Activated CD8-positive, alpha-beta memory T cell treated with anti-CD3 and anti-CD28 coated beads for 4 hours (primary cell): ENCODE data around the gene CD58.
"Not testable (repeated sequence)": the region's sequence is repeated elsewhere in the genome, so short reads cannot be mapped to it uniquely, and the experiment has no call there.

Experiments
- DNase-seq, 2 donors: peaks; one replicate each; pipeline ENCODE4 v3.0.0-alpha.2; 2020; ENCODE audit warnings: low read depth in 2 of 2

The CD58 gene

DNA sequence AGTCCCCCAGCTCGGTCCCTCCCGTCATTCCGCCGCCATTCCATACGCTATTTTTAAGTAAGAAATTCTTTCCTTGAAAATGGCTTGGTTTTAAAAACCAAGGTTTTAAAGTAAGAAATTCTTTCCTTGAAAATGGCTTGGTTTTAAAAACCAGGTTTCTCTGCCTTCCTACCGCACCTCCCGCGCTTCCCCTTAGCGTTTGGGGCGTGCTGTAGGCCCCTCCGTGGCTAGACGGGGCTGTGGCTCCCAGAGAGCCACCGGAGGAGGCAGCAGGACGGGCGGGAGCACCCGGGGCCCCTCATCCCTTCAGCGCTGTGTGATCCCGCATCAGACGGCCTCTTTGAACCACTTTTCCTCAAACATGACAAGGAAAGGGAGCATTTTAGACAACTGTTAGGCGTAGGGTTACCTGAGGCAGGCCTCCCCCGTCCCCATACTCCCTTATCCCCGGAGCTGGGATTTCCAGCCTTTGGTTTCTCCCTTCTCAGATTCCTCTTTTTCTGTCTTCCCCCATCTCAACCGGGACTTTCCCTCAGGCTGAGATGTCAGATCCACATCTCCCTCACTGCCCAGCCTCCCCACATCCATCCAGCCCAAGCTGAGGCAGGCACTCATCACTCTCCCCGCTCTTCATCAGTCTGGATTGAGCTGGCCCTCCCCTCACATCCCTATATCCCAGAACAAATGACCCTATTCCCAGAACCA is 541 bp upstream of the CD58 start:
- no peak for DNase-seq

DNA sequence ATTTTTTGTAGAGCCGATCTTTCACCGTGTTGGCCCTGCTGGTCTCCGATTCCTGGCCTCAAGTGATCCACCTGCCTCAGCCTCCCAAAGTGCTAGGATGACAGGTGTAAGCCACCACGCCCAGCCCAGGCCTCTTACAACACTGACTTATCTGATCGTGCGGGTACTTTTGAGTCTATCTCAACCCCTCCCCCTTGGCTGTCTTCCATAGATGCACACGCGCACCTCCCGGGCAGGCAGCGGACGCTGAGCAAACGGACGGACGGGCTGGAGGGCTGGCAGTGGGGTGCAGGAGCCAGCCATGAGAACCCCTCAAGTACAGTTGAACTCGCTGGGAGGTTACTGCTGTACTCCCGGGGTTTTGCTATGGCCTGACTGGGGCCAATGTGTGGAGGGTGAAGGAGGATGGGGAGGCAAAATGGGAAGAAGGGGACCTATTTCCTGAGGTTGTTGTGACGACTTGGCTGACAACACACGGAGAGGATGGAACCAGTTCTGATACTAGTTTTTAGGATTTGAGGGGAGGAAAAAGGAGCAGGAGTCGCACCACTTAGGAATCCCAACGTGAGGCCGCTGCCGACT is 959 bp downstream of the CD58 start:
- DNase-seq, result peak in 1 of 2 donors; percentile 26

GRCh38 chr1:116569381-116569670 is 1.5 kb downstream of the CD58 start:
- no peak for DNase-seq

DNA sequence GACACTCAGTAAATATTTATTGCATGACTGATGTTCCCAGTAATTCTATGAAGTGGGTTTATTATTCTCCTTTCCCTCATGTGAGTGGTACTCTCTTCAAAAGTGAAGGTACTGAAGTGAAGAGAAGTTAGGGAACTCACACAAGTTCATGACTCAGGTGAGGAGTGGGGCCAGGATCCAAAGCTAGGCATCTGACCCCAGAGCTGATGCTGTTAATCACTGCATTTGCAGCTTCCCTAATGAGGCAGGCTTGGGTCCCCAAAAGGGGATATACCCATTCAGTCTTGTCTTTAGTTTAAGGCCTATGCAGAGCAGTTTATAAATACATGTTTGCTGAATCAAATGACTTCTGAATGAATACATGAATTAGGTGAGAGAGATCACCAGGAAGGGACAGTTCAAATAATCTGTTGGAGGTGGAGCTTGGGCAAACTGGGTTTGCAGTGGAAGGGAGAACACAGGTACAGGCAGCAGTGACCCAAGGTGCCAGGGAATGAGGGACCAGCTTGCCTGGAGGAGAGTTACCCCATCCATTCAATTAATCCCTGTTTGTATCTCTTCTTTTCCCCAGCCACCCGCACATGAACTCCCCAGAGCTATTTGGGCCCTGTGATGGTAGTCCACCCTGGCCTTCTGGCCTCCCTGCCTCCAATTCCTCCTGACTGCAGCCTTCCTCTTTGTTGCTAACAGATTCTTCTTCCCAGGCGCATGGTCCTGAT is 2.0 kb downstream of the CD58 start:
- no peak for DNase-seq

DNA sequence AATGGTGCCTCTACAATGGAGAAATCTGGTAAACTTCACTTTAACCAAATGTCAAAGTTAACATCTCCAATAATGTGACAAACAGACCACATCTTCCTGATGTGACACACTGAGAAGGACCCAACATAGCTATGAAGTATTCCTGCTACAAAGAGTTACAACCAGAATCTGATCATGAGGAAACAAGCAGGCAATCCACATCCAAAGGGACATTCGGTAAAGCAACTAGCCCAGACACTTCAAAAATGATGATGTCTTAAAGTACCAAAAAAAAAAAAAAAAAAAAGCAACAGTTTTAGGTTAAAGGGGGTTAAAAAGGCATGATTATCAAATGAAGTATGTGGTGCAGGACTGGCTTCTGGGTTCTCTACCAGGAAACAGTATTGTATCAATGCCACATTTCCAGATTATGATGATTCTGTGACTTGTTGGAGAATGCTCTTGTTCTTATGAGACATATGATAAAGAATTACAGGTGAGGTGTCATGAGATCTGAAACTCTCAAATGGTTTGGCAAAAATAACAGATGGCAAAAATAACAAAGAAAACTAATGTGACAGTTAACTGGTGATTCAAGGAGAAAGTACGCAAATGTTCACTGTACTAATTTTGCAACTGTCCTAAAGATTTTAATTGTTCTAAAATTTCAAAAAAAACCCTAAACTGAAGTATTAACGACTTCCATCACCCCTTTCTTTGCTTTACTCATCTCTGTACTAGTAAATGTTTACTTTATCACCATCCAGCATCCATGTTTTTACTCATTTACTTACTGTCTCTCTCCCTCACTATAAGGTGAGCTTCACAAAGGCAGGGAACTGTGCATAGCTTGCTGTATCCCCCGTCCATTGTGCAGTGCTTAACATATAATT is 2.8 kb downstream of the CD58 start:
- DNase-seq, result no peak

GRCh38 chr1:116565222-116565621 is 5.6 kb downstream of the CD58 start:
- no peak for DNase-seq

DNA sequence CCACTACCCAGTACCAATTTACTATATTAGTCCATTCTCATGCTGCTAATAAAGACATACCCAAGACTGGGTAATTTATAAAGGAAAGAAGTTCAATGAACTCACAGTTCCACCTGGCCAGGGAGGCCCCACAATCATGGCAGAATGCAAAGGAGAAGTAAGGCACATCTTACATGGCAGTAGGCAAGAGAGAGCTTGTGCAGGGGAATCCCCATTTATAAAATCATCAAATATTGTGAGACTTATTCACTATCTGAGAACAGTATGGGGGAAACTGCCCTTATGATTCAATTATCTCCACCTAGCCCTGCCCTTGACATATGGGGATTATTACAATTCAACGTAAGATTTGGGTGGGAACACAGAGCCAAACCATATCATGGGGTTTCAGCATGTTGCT is 6.4 kb downstream of the CD58 start:
- no peak for DNase-seq

- not testable (repeated sequence) for DNase-seq
Measured at GRCh38 chr1:116562465-116562864, 8.4 kb downstream of the CD58 start.

DNA sequence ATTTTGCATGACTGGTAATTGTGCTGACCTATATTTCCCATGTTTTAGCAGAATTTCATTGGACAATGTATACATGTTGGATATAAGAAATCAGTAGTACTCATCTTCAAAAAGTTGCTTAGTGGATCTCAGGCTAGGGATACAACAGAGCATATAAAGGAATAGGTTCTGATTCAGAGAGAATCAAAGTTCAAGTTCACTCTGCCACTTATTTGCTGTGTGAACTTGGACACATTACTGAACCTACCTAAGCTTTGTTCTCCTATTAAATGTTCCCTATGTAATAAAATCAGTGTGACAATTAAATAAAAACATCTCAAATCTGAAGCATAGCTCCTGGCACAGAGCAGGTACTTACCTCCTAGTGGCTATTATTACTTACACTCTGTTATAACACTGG is 9.3 kb downstream of the CD58 start:
- no peak for DNase-seq

GRCh38 chr1:116560704-116561490 is 9.9 kb downstream of the CD58 start:
- DNase-seq, result no peak

GRCh38 chr1:116559304-116559761 is 11.5 kb downstream of the CD58 start:
- DNase-seq, result no peak

- no peak for DNase-seq
Measured at GRCh38 chr1:116558571-116558970, 12.3 kb downstream of the CD58 start.

DNA sequence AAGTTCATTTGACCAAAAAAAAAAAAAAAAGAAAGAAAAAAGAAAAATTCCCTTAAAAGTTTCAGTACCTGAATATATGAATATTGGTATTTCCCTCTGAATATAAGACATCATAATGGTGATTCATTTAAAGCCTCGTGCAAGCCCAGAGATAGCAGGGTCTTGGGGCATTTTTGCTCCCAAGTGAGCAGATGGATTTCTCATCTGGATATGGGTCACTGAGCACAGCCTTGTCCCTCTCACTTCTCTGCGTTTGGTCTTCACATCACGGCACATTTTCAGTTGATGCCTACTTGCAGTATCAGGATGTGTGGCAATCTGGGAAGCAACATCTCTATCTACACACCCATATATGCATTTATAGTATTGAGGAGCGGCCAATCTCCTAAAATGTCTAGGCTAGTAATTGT is 12.7 kb downstream of the CD58 start:
- DNase-seq, result no peak

DNA sequence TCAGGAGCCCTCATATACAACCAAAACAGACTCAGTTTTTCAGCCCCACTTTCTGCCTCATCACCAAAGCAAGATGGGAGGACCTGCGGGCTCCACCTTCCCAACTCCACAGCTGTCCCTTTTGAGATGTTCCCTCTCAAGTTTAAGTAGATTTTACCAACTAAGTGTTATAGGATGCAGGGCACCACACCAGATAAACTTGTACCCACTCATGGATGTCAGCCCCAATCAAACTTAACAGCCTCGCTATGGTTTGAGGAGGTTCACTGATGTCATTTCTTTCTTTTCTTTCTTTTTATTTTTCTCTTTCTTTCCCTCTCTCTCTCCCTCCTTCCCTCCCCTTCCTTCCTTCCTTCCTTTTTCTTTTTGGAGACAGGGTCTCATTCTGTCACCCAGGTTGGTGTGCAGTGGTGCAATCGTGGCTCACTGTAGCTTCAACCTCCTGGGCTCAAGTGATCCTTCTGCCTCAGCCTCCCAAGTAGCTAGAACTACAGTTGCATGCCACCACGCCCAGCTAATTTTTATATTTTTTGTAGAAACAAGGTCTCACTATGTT is 13.4 kb downstream of the CD58 start:
- no peak for DNase-seq

DNA sequence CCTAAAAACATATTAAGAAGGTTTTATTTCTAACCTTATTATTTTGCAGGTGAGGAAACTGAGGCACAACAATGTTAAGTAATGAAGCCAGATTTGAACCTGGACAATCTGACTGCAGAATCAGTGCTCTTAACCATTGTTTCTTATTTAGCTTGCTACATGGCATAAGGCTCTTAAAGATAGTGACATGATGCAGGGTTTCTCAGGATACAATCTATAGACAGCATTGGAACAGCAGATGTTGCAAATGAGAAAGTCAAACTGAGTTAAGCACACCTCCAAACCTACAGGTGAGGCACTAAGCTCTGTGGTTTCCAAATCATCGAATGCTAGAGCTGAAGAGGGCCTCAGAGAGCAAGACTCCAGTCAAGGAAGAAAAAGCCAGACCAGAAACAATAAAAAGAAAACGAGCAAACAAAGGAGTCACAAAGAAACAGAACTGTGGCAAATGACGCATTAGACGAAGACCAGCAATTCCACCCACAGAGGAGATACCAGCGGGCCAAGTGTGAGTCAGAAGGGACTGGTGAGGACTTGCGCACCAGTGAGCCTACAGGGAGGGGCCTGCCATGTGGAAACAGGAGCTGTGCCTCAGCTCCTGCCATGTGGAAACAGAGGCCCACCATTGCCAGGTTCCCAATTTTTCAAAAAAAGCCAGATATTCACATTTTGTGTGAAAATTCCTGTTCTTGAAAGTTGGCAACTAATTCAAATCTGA is 14.4 kb downstream of the CD58 start:
- peak in 1 of 2 donors; percentile 70 for DNase-seq

GRCh38 chr1:116554924-116555323 is 15.9 kb downstream of the CD58 start:
- DNase-seq, result no peak

GRCh38 chr1:116553386-116554115 is 17.3 kb downstream of the CD58 start:
- no peak for DNase-seq

- DNase-seq, result no peak
Measured at GRCh38 chr1:116546354-116546977, 24.4 kb downstream of the CD58 start.

DNA sequence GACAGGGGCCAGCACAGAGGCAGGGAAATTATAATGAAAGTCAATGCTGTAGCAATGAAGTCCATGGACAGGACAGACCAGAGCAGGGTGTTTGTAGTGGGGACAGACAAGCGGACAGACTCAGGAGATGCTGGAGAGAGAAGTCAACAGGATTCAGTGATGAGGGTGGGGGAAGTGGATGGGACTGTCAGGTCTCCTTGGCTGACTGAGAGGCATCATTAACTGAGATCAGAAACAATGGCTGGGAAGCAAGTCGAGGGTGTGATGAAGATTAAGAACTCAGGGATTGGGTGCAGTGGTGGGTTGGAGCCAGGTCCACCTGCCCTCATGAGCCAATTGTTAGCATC is 25.5 kb downstream of the CD58 start:
- DNase-seq, result no peak
